Measurements from ENCODE around the gene CRYBB2. TPM values are rescaled to one million over a fixed set of nuclear protein-coding genes. Genes with fewer than 3 reads are reported as not detected.

The CRYBB2 gene
- polyA plus RNA-seq, 3 donors, result not detected

DNA sequence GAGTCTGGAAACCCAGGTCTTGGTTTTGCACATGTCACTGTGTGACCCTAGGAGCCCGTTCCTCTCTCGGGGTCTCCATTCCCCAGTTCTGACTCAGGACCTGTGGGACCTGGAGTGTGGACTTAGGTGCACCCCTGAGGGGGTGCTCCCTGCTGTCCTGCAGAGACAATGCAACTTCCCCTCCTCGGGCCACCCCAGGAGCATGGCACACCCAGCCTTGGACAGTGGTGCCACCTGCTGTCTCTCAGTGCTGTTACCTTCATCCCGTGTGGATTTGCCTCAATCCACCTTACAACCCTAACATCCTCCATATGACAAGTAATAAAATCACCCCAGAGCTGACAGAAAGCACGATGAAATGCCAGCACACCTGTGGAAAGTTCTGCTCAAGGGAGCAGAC lies 47.3 kb upstream of the CRYBB2 start:
- TF ChIP-seq, protein P1, sequence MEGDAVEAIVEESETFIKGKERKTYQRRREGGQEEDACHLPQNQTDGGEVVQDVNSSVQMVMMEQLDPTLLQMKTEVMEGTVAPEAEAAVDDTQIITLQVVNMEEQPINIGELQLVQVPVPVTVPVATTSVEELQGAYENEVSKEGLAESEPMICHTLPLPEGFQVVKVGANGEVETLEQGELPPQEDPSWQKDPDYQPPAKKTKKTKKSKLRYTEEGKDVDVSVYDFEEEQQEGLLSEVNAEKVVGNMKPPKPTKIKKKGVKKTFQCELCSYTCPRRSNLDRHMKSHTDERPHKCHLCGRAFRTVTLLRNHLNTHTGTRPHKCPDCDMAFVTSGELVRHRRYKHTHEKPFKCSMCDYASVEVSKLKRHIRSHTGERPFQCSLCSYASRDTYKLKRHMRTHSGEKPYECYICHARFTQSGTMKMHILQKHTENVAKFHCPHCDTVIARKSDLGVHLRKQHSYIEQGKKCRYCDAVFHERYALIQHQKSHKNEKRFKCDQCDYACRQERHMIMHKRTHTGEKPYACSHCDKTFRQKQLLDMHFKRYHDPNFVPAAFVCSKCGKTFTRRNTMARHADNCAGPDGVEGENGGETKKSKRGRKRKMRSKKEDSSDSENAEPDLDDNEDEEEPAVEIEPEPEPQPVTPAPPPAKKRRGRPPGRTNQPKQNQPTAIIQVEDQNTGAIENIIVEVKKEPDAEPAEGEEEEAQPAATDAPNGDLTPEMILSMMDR (IDR thresholded peaks at IDR 0.05), result no peak
- H3K9ac ChIP-seq (ENCODE audit: insufficient read depth, low read length, poor library complexity, severe bottlenecking), result no peak overlapping the region
- no peak overlapping the region for H3K27ac Mint-ChIP-seq
- H4K20me1 ChIP-seq (ENCODE audit: insufficient read depth, low read length), result no peaks in the 10 kb centered on the region
- H2AFZ ChIP-seq (ENCODE audit: insufficient read depth, low read depth, low read length, poor library complexity, severe bottlenecking), result no peak overlapping the region
- H3K36me3 ChIP-seq (replicated peaks in 1 of 2; ENCODE audit: control insufficient read depth in 1 of 2, insufficient read depth in 2 of 2, low read length in 2 of 2), result no peaks in the 10 kb centered on the region
- DNase-seq, result no peak
- peaks cover 0 to 5% (median 2%) of the 10 kb centered on the region in 3 donors for H3K27me3 Mint-ChIP-seq (ENCODE audit: low read depth in 3 of 3)
- no peaks in the 10 kb centered on the region for H3K36me3 Mint-ChIP-seq
- peaks cover 0 to 2% (median 0%) of the 10 kb centered on the region in 7 donors for H3K9me3 Mint-ChIP-seq
- H3K4me3 Mint-ChIP-seq, result no peak overlapping the region
- intact Hi-C loops (cut with micrococcal nuclease), result no loop called here
- no peaks in the 10 kb centered on the region for H3K79me2 ChIP-seq (ENCODE audit: insufficient read depth, low read length)
- no peaks in the 10 kb centered on the region for H3K4me1 Mint-ChIP-seq
- no peaks in the 10 kb centered on the region for H3K27me3 ChIP-seq (ENCODE audit: control insufficient read depth in 2 of 2, insufficient read depth in 2 of 2, low read length in 2 of 2)
- H3K9me3 ChIP-seq (replicated peaks in 1 of 2; ENCODE audit: control insufficient read depth in 1 of 2, insufficient read depth in 1 of 2, low read length in 2 of 2), result no peaks in the 10 kb centered on the region
- no peak overlapping the region for H3K4me2 ChIP-seq (replicated peaks; ENCODE audit: extremely low read depth, low read length, poor library complexity, severe bottlenecking)
- WGBS (ENCODE audit: insufficient coverage), result 63% methylated on average over 3 of the region's 5 CpGs
- H3K4me3 ChIP-seq (replicated peaks in 1 of 3; ENCODE audit: low read depth in 2 of 3, low read length in 3 of 3), result no peak overlapping the region
- H3K27ac ChIP-seq (ENCODE audit: low read depth in 1 of 2, low read length in 2 of 2), result no peak overlapping the region
- no peaks in the 10 kb centered on the region for H3K4me1 ChIP-seq (ENCODE audit: control insufficient read depth in 1 of 2, insufficient read depth in 2 of 2, low read length in 2 of 2)

DNA sequence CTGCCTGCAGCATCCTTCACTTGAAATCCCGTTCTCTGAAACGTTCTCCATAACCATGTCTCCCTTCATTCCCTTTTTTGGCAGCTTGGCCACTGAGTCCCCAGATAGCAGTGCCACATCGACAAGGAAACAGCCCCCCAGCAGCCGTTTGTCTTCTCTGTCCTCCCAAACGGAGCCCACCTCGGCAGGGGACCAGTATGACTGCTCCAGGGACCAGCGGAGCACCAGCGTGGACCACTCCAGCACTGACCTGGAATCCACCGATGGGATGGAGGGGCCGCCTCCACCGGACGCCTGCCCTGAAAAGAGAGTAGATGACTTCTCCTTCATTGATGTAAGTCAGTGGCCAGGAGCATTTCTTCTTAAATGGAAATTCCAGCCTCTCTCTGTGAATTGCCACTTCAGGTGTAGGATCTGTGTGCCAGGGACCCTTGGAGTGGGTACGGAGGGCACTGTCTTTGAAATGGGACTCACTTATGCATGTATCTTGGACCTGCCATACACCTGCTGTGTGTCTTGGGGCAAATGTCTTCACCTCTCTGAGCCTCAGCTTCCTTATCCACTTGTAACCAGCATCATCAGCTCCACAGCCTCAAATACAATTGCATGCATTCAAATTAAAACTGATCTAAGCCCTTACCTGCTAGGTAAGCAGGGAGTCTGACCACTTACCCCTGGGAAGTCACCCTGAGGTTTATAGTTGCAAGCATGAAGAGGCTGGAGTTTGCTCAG lies 45.1 kb upstream of the CRYBB2 start:
- Histone ChIP-seq H3K4me2 (replicated peaks; ENCODE audit: extremely low read depth, low read length, poor library complexity, severe bottlenecking) (no peak overlapping the region), H3K9ac (ENCODE audit: insufficient read depth, low read length, poor library complexity, severe bottlenecking) (no peak overlapping the region), H2AFZ (ENCODE audit: insufficient read depth, low read depth, low read length, poor library complexity, severe bottlenecking) (no peak overlapping the region), H3K27ac (ENCODE audit: low read depth in 1 of 2, low read length in 2 of 2) (no peak overlapping the region), H4K20me1 (ENCODE audit: insufficient read depth, low read length) (no peaks in the 10 kb centered on the region), H3K4me1 (ENCODE audit: control insufficient read depth in 1 of 2, insufficient read depth in 2 of 2, low read length in 2 of 2) (no peaks in the 10 kb centered on the region), H3K9me3 (replicated peaks in 1 of 2; ENCODE audit: control insufficient read depth in 1 of 2, insufficient read depth in 1 of 2, low read length in 2 of 2) (peaks cover 1 to 2% of the 10 kb centered on the region in 2 donors), H3K79me2 (ENCODE audit: insufficient read depth, low read length) (no peaks in the 10 kb centered on the region), H3K36me3 (replicated peaks in 1 of 2; ENCODE audit: control insufficient read depth in 1 of 2, insufficient read depth in 2 of 2, low read length in 2 of 2) (no peaks in the 10 kb centered on the region), H3K4me3 (replicated peaks in 1 of 3; ENCODE audit: low read depth in 2 of 3, low read length in 3 of 3) (no peak overlapping the region), H3K27me3 (ENCODE audit: control insufficient read depth in 2 of 2, insufficient read depth in 2 of 2, low read length in 2 of 2) (no peaks in the 10 kb centered on the region)
- no peak for DNase-seq
- 98% methylated on average over 8 of the region's 13 CpGs for WGBS (ENCODE audit: insufficient coverage)
- intact Hi-C loops (cut with micrococcal nuclease), result no loop called here
- H3K36me3 Mint-ChIP-seq, result no peaks in the 10 kb centered on the region
- H3K27ac Mint-ChIP-seq, result no peak overlapping the region
- no peak overlapping the region for H3K4me3 Mint-ChIP-seq
- TF ChIP-seq, protein P1 (IDR thresholded peaks at IDR 0.05), result no peak
- peaks cover 1 to 8% (median 2%) of the 10 kb centered on the region in 7 donors for H3K9me3 Mint-ChIP-seq
- no peaks in the 10 kb centered on the region for H3K4me1 Mint-ChIP-seq
- peaks cover 0 to 7% (median 2%) of the 10 kb centered on the region in 3 donors for H3K27me3 Mint-ChIP-seq (ENCODE audit: low read depth in 3 of 3)
